ENCODE data around the gene LMO3.

Gene LMO3

GRCh38 chr12:16606117-16606200 is at the start of gene LMO3:
LMO3 (minus strand) TSS chr12:16606162; CDS start chr12:16600860, 5,302 bp downstream.
- no peak for DNase-seq (ENCODE audit: low read depth in 2 of 2)

DNA sequence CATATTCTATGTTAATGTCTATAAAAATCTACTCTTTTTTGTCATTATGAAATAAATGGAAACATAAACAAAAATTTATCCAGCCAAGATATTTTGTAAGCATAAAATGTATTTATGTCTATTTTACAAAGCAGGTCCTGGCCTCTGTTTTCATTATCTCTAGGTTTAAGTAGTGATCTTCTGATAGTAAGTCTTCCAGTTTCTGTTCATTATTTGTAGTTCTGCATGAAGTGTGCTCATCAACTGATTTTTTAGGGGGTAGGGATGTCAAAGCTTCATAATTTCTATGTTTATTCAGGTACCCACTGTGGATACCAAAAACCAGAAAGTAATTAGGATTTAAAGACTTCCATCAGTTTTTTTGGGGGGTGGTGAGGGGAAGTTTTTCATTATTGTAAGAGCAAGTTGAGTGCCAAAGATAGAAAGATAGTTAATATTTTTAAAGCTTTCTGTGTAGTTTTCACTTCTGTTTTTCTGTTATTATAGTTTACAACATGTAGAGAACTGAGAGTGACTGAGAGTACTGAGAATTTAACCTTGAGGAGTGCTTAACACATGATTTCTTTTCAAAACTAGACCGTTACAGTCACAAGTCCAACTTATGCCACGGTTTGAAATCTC is 30.6 kb upstream of the LMO3 start:
- DNase-seq (ENCODE audit: low read depth in 2 of 2) = no peak

GRCh38 chr12:16634786-16635185 is 28.8 kb upstream of the LMO3 start:
- no peak for DNase-seq (ENCODE audit: low read depth in 2 of 2)

DNA sequence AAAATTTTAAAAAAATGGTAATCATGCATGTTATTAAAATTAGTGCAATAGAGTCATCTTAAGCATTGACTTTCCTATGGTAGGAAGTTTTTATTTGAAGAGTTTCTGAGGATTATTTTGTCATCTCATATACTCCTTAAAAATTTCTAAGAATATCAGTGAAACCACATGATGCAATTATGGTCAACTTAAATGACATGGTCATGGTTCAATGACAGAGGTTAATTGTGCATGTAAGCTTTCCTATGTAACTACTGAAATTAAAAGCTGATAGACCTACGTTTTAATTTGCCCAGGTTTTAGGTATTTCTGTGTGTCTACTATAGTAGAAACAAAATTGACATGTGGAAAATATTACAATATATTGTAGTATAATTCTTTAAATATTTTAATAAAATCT is 21.0 kb upstream of the LMO3 start:
- no peak for DNase-seq (ENCODE audit: low read depth in 2 of 2)

- no peak for DNase-seq (ENCODE audit: low read depth in 2 of 2)
These were observed 16.4 kb upstream of the LMO3 start for GRCh38 chr12:16622338-16622737.

- no peak for DNase-seq (ENCODE audit: low read depth in 2 of 2)
These were observed 13.6 kb upstream of the LMO3 start for GRCh38 chr12:16619537-16619936.

GRCh38 chr12:16618256-16618655 is 12.3 kb upstream of the LMO3 start:
- DNase-seq (ENCODE audit: low read depth in 2 of 2) = no peak

GRCh38 chr12:16613199-16613598 is 7.2 kb upstream of the LMO3 start:
- no peak for DNase-seq (ENCODE audit: low read depth in 2 of 2)

DNA sequence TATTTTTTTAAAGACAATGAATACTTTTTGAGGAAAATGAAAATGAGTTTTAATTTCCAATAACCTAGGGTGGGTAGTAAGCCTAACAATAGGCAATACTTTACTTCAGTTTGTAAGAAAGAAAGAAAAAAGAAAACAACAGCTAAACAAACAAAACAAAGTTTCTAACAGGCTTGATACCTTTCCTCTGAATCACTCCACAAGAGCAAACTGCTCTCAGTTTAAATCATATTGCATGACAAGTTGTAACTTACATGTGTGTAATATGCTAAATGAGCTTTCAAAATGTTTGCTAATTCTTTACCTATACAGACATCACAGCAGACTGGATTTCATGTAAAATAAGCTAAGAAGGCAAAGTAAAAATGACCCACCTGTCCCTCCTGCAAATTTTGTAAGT is 6.7 kb upstream of the LMO3 start:
- DNase-seq (ENCODE audit: low read depth in 2 of 2) = no peak

- DNase-seq (ENCODE audit: low read depth in 2 of 2) = no peak
These were observed 5.2 kb upstream of the LMO3 start for GRCh38 chr12:16611146-16611545.

DNA sequence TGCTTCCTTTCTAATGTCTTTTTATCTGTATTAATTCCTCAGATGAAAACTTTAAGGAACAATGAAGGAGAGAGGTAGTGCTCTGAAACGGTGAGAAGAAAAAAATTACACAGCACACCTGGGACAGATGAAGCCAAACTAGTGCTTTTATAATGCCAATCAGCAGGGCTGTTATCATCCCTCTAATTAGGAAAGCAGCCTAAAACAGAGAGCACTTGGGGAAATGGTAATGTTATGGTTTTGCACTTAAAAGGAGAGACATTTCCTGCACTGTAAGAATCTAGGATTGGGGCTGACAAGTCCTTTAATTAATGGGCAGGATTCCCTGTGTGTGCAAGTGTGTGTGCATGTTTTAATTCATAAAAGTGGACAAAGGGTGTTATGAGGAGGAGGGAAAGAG is 4.8 kb upstream of the LMO3 start:
- DNase-seq (ENCODE audit: low read depth in 2 of 2) = no peak

- no peak for DNase-seq (ENCODE audit: low read depth in 2 of 2)
These were observed 4.1 kb upstream of the LMO3 start for GRCh38 chr12:16610001-16610585.

DNA sequence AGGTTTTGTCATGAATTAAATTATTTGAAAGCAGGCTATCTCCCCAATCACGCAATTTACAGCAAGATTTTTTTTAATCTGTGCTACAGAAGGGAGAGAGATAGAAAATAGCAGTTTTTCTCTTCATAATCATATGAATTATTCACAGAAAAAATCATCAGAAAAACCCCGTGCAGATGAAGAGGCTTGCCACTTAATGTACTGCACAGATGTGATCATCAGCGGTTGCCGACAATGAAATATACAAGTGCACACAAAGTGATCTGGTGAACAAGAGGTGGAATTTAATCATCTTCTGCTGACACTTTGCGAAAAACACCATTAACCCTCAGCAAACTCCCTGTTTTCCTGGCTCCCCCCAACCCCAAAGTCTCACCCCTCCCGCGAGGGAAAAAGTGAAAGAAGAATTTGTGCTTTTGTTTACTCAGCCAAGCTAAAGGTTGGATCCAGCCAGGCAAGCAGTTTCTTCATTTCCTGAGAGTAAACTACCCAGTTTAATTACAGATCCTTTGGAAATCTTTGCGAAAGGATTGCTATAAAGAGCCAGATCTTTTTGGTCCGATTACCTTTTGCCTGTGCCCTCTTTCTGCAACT is 3.1 kb upstream of the LMO3 start:
- DNase-seq (ENCODE audit: low read depth in 2 of 2) = no peak

- DNase-seq (ENCODE audit: low read depth in 2 of 2) = no peak
These were observed 2.2 kb upstream of the LMO3 start for GRCh38 chr12:16607906-16608775.

- no peak for DNase-seq (ENCODE audit: low read depth in 2 of 2)
These were observed 1.0 kb upstream of the LMO3 start for GRCh38 chr12:16606991-16607390.

GRCh38 chr12:16606201-16606849 is 363 bp upstream of the LMO3 start:
- DNase-seq (ENCODE audit: low read depth in 2 of 2) = no peak

GRCh38 chr12:16605642-16606116 is 283 bp downstream of the LMO3 start:
- no peak for DNase-seq (ENCODE audit: low read depth in 2 of 2)

DNA sequence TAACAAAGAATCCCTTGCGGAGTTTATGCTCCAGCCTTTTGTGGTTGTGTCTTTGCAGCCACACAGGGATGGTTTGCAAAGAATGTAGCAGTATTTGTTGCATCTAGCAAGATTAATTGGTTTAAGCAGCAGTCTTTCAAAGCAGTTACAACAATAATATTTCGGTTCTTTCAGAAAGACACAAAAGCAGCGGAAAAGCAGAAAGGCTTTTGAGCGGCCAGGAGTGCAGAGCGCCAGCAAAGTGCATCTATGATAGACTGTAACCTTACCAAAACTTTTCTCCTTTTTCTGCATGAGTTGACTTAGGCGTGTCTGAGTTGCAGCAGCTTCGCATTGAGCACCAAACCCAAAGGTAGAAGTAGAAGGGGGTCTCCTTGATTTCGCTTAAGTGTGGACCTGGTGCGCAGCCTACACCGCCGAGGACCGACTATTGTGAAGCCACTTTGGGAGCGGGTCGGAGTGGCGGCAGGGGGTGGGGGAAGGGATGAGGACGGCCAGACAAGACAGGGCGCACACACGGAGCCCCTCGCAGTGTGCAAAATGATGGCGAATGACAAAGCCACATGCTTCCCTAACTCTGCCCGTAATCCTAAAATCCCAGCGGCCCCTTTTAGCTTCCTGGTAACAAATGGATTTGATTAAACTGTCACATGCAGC is 1.2 kb downstream of the LMO3 start:
- no peak for DNase-seq (ENCODE audit: low read depth in 2 of 2)

DNA sequence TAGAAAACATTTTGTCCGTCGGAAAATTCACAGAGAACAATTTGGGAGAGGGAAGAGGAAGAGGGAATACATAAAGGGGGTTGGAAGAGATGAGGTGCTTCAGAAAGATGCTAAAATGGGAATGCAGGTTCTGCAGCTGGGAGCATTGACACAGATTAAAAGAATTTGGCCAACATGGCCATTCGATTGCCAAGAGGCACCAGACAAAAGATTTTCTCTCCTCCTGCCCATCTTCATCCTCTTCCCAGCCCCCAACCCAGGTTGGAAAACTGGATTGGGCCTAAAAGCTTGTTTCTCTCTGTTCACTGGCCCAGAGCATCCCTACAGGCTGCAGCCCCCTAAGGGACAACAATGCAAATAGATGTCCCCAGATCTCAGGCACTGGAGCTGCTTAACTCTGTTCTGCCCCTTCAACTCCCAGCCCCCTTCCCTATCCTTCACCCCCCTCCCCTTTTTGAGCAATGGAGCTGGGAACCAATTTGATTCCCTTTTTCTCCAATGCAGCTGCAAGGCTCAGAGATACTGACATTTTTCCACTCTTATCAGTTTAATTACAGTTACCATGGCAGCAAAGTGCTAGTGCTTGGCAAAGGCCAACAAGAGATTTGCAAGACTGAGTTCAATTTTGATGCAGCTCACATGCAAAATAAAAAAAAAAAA is 1.9 kb downstream of the LMO3 start:
- no peak for DNase-seq (ENCODE audit: low read depth in 2 of 2)

DNA sequence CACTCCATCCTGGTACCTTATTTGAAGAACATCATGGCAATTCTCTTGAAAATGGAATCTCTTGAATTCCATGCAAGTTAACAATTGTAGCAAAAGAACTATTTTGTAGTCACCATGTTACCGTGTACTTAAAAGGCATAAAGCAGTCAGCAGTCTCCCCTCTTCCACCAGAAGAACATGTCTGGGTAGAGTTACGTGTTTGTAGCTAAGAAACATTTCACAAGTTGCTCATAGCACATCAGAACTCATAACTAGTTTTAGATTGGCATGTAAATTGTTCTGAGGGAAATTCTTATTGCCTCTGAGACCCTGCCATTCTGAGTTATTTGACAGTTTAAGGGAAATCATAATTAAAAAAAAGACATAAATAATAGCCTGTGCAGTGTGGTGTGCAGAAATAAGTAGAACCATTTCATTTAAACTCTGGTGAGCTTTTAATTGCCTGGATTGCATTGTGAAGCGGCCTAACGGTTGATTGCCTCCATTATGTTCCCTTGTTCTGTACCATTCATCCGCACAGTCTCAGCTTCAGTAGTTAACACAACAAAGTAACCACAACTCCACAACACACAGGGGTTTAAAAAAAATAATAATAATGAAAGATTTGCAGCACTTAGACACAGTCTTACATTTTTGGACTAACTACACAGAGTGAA is 2.6 kb downstream of the LMO3 start:
- DNase-seq (ENCODE audit: low read depth in 2 of 2) = no peak

- no peak for DNase-seq (ENCODE audit: low read depth in 2 of 2)
These were observed 3.5 kb downstream of the LMO3 start for GRCh38 chr12:16602412-16602811.

All from stimulated activated CD8-positive, alpha-beta memory T cell treated with anti-CD3 and anti-CD28 coated beads, Interleukin-15, amount 100 ng/mL, for 48 hours (primary cell).